Measurements from ENCODE around the gene FSD1.

GRCh38 chr19:4357095-4357797, 52.8 kb downstream of the FSD1 start:
- TF ChIP-seq CTCF (IDR thresholded peaks at IDR 0.05) (no peak), POLR2A (IDR thresholded peaks at IDR 0.05) (no peak), POLR2AphosphoS5 (IDR thresholded peaks at IDR 0.05) (no peak)

All from prostate gland (tissue), 2 donors.